GM19438 (cell line): Measurements from ENCODE around the gene LRRC37A2.
A peak's percentile ranks its signal among the peaks of the same experiment; 100 is the strongest.
"Not testable (repeated sequence)": the region's sequence is repeated elsewhere in the genome, so short reads cannot be mapped to it uniquely, and the experiment has no call there.

ENCODE experiments used
- ATAC-seq: cut with Tn5 transposase; IDR thresholded peaks from one replicate; pipeline ENCODE4 v1.9.1; 2021; ENCODE audit warnings: low read depth; ENCODE audit not compliant: unreplicated experiment

LRRC37A2 gene

DNA sequence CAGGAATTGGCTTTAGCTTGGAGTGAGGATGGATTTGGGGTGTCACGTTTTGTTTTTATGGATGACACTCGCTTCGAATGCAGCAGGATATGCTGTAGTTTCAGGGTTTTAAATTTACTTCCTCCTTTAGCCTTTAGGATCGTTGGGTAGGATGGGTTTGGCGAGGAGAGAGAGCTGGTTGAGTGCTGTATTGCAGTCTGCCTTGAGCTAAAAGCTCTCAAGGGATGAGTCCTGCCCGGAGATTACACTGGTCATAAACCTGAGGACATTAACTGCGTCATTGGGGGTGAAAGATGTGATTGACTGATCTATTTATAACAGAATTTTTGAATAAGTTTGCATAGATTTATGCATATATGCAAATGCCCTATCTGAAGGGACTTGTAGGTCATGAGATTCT lies 79.1 kb downstream of the LRRC37A2 start:
- ATAC-seq: not testable (repeated sequence)

DNA sequence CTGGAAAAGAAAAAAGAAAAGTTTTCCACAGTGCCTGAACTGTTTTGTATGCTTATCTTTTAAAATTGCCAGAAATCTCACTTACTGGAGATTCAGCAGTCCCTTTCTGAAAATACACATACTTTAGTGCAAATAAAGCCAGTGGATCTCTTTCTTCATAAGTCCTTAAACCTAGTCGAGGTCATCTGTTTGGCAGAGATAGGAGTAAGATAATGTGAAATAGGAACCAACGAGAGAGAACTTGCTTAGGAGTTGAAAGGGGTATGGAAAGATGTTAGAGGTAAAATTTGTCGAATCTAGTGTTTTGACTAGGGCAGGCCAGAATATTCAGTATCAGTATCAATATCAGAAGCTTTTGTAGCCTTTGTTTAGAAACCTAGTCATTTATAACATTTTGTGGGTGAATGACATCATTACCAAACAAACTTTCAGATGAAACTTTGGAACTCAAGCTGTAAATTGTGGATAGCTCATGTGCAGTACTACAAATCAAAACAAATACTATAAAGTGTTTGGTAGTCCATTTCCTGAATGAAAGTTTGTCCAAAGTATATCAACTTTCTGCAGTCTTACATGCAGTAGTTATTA lies 86.2 kb downstream of the LRRC37A2 start:
- ATAC-seq: not testable (repeated sequence)

DNA sequence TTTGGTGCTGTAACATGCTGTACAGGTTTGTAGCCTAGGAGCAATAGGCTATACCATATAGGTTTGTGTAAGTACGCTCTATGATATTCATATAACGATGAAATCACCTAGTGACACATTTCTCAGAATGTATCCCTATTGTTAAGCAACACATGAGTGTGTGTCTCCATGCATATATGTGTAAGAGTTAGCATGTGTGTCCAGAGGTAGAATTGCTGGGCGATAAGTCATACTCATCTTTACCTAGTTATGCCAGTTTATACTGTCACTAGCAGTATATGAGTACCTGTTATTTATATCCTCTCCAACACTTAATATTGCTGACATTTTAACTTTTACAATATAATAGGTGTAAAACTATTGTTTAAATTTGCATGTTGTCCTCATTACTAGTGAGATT lies 88.5 kb downstream of the LRRC37A2 start:
- not testable (repeated sequence) for ATAC-seq

DNA sequence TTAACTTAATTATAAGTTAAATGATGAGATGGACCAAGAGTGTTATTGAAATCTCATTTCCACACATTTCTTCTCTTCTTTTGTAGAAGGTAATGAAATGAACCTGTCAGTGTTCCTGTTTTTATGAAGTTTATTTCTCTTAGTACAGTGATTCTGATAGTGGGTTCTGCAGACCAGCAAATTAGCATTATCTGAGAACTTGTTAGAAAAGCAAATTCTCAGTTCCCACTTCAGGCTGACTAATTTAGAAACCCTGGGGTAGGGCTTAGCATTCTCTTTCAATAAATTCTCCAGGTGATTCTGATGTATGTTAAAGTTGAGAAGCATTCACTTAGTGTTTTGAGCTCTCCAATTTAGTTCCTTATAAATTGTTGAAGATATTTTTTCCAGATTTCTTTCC lies 90.9 kb downstream of the LRRC37A2 start:
- ATAC-seq: peak; percentile 89
